ENCODE data around the gene DDR2. TPM values are rescaled to one million over a fixed set of nuclear protein-coding genes. Genes with fewer than 3 reads are reported as not detected.
A peak's percentile ranks its signal among the peaks of the same experiment; 100 is the strongest.
"Not testable (repeated sequence)": the region's sequence is repeated elsewhere in the genome, so short reads cannot be mapped to it uniquely, and the experiment has no call there.

The DDR2 gene
- total RNA-seq, 4 donors from 2014 or later: 165 to 241 (median 199) TPM

- no peaks in the 10 kb centered on the region for H3K27me3 ChIP-seq
- WGBS, 2 donors (ENCODE audit: low coverage in 1 of 2): 100% methylated on average over 2 of the region's 2 CpGs; no CpG with 5 or more reads in 1 of the 2 donors
- no peaks in the 10 kb centered on the region for H3K4me1 ChIP-seq
- no peak for ATAC-seq
- no peak overlapping the region for H3K27ac ChIP-seq
- H3K4me3 ChIP-seq: no peak overlapping the region
- H3K36me3 ChIP-seq: peaks cover 0 to 83% of the 10 kb centered on the region in 2 donors
- no peaks in the 10 kb centered on the region for H3K9me3 ChIP-seq
- TF ChIP-seq POLR2A (IDR thresholded peaks at IDR 0.05) (no peak), EP300 (IDR thresholded peaks at IDR 0.05) (no peak), CTCF (IDR thresholded peaks at IDR 0.05) (no peak), POLR2AphosphoS5 (IDR thresholded peaks at IDR 0.05) (no peak)
These were observed 41.6 kb upstream of the DDR2 start for GRCh38 chr1:162590686-162591085.

DNA sequence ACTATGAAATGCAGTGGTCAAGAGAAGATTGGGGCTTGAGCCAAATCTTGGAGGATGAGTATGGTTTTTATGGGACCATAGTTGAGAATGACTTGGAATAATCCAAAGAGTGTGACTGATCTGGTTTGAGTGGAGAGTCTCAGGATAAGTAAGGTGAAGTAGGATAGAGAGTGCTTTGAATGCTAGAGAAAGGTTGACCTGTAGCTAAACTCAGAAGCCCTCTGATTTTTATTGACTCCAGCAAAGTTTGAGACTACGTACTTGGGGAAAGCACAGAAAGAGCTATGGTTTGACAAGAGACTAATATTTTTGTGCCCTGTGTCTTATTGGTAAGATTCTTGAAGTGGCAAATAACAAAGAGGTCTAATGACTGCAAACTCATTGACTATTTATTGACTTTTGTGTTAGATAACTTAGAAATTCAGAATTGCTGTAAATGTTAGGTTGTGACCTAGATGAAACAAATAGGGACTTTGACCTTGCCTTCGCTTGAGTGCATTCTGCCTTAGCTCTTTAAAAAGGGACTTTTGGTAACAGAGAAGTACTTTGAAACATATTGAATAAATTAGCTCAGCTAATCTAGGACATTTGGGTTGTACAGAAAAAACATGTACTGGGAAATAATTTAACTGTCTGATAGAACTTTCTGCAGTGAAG lies 35.6 kb upstream of the DDR2 start:
- Histone ChIP-seq H3K4me1 (no peaks in the 10 kb centered on the region), H3K36me3 (peaks cover 0 to 97% of the 10 kb centered on the region in 2 donors), H3K27me3 (no peaks in the 10 kb centered on the region), H3K4me3 (no peak overlapping the region), H3K9me3 (no peaks in the 10 kb centered on the region), H3K27ac (no peak overlapping the region)
- TF ChIP-seq CTCF (IDR thresholded peaks at IDR 0.05): no peak
- TF ChIP-seq POLR2AphosphoS5 (IDR thresholded peaks at IDR 0.05): no peak
- no peak for TF ChIP-seq EP300 (IDR thresholded peaks at IDR 0.05)
- no peak for TF ChIP-seq POLR2A (IDR thresholded peaks at IDR 0.05)
- ATAC-seq: no peak
- WGBS, 2 donors (ENCODE audit: low coverage in 1 of 2): 50 to 96% methylated on average over 1 to 2 of the region's 2 CpGs

GRCh38 chr1:162599451-162599850 lies 32.8 kb upstream of the DDR2 start:
- H3K4me1 ChIP-seq: no peaks in the 10 kb centered on the region
- peaks cover 0 to 86% of the 10 kb centered on the region in 2 donors for H3K36me3 ChIP-seq
- H3K27me3 ChIP-seq: no peaks in the 10 kb centered on the region
- H3K9me3 ChIP-seq: no peaks in the 10 kb centered on the region
- H3K4me3 ChIP-seq: no peak overlapping the region
- no peak for TF ChIP-seq CTCF (IDR thresholded peaks at IDR 0.05)
- no peak for TF ChIP-seq POLR2AphosphoS5 (IDR thresholded peaks at IDR 0.05)
- TF ChIP-seq EP300 (IDR thresholded peaks at IDR 0.05): no peak
- no peak for TF ChIP-seq POLR2A (IDR thresholded peaks at IDR 0.05)
- 75 to 85% methylated on average over 1 of the region's 1 CpG for whole genome bisulfite sequencing, 2 donors (ENCODE audit: low coverage in 1 of 2)
- no peak overlapping the region for H3K27ac ChIP-seq
- ATAC-seq: no peak

- peaks cover 0 to 51% of the 10 kb centered on the region in 2 donors for H3K36me3 ChIP-seq
- 100% methylated on average over 1 to 2 of the region's 2 CpGs for WGBS, 2 donors (ENCODE audit: low coverage in 1 of 2)
- not testable (repeated sequence) for ATAC-seq, H3K4me1 ChIP-seq, H3K27ac ChIP-seq, H3K27me3 ChIP-seq, H3K4me3 ChIP-seq, H3K9me3 ChIP-seq
These were observed 29.1 kb upstream of the DDR2 start for GRCh38 chr1:162603117-162603516.

GRCh38 chr1:162605225-162605927 lies 26.9 kb upstream of the DDR2 start:
- H3K36me3 ChIP-seq: peaks cover 0 to 35% of the 10 kb centered on the region in 2 donors
- no peaks in the 10 kb centered on the region for H3K27me3 ChIP-seq
- no peaks in the 10 kb centered on the region for H3K9me3 ChIP-seq
- no peaks in the 10 kb centered on the region for H3K4me1 ChIP-seq
- TF ChIP-seq CTCF (IDR thresholded peaks at IDR 0.05): no peak
- peak; percentile 91 for TF ChIP-seq POLR2AphosphoS5 (IDR thresholded peaks at IDR 0.05)
- TF ChIP-seq EP300 (IDR thresholded peaks at IDR 0.05): no peak
- TF ChIP-seq POLR2A (IDR thresholded peaks at IDR 0.05): no peak
- H3K4me3 ChIP-seq: no peak overlapping the region
- ATAC-seq: peak; percentile 47
- 50 to 87% methylated on average over 3 of the region's 3 CpGs for WGBS, 2 donors (ENCODE audit: low coverage in 1 of 2)
- peak overlapping the region in 2 of 4 donors; percentile 40 to 41 for H3K27ac ChIP-seq
